GM12878 (cell line): Measurements from ENCODE around the gene TTC39A. TPM values are rescaled to one million over a fixed set of nuclear protein-coding genes. Genes with fewer than 3 reads are reported as not detected.

Experiments used
- ATAC-seq: fragments of 200-7000 bp; cut with Tn5 transposase; 3 replicates; pipeline ENCODE4 v1.9.1; 2020; ENCODE audit warnings: mild to moderate bottlenecking, moderate library complexity
- BruUV-seq: library from RNA; stranded (reverse); fragments of 400-500 nt; replicated peaks from 2 replicates; lab custom pipeline; 2021; lab: Mats Ljungman, UMichigan
- CTCF ChIA-PET: fragments of 300-600 bp; sonication (Branson Sonifier 250); formaldehyde crosslinking; extraction: SDS; loops from one replicate; lab custom pipeline; 2021; ENCODE audit warnings: inconsistent platforms; lab: Yijun Ruan, JAX
- POLR2A ChIA-PET: fragments of 350-600 bp; formaldehyde crosslinking; extraction: SDS; loops from one replicate; lab custom pipeline; 2021; ENCODE audit warnings: inconsistent platforms; lab: Charles Lee
- RAD21 ChIA-PET: fragments of 300-600 bp; sonication (Branson Sonifier 250); formaldehyde crosslinking; loops from one replicate; lab custom pipeline; 2023; ENCODE audit warnings: antibody characterized with exemption; ENCODE audit not compliant: unreplicated experiment; lab: Charles Lee
- SMC1A ChIA-PET: fragments of 300-600 bp; sonication (Branson Sonifier 250); formaldehyde crosslinking; loops from one replicate; lab custom pipeline; 2023; ENCODE audit not compliant: unreplicated experiment, uncharacterized antibody; lab: Charles Lee
- DNase-seq: peaks from one replicate; pipeline ENCODE4 v3.0.0-alpha.2; 2011; ENCODE audit warnings: low read depth, low spot score
- FAIRE-seq: peaks from 3 replicates; lab custom pipeline; 2011; peaks lifted over from hg19 to GRCh38; lab: Jason Lieb, UNC
- H2AFZ ChIP-seq: 2 replicates; pipeline ENCODE4 v1.6.0; 2011; ENCODE audit warnings: low read depth, low read length, control low read depth; ENCODE audit not compliant: control insufficient read depth
- H3K27ac ChIP-seq: 2 replicates; pipeline ENCODE4 v1.5.1; 2011; ENCODE audit warnings: control low read depth; ENCODE audit not compliant: control insufficient read depth, insufficient read depth
- H3K27me3 ChIP-seq, 2 experiments: replicated peaks in 1 of 2; 2 replicates each; pipeline versions ENCODE4 v1.6.0 to v1.6.1; 2011; ENCODE audit warnings: low read length in 1 of 2; ENCODE audit not compliant: control insufficient read depth in 2 of 2, insufficient read depth in 2 of 2
- H3K36me3 ChIP-seq, 2 experiments: 2 replicates each; pipeline ENCODE4 v1.5.1; 2011; ENCODE audit warnings: low read length in 1 of 2; ENCODE audit not compliant: control insufficient read depth in 2 of 2, insufficient read depth in 2 of 2
- H3K4me1 ChIP-seq: 2 replicates; pipeline ENCODE4 v1.6.1; 2011; ENCODE audit warnings: mild to moderate bottlenecking, low read length, moderate library complexity, mixed read lengths; ENCODE audit not compliant: control insufficient read depth, insufficient read depth
- H3K4me2 ChIP-seq: 2 replicates; pipeline ENCODE4 v1.6.0; 2011; ENCODE audit warnings: control low read depth; ENCODE audit not compliant: control insufficient read depth, insufficient read depth
- H3K4me3 ChIP-seq: fragments of 200-600 bp; sonication (generic); 2 replicates; pipeline ENCODE4 v1.5.1; 2016
- H3K79me2 ChIP-seq: 2 replicates; pipeline ENCODE4 v1.6.0; 2011; ENCODE audit warnings: low read length; ENCODE audit not compliant: control insufficient read depth, insufficient read depth
- H3K9ac ChIP-seq: 2 replicates; pipeline ENCODE4 v1.8.0; 2011; ENCODE audit warnings: low read length, control low read depth, mixed read lengths; ENCODE audit not compliant: control insufficient read depth, insufficient read depth
- H3K9me3 ChIP-seq: replicated peaks from 3 replicates; pipeline ENCODE4 v1.5.1; 2011; ENCODE audit warnings: mild to moderate bottlenecking, low read length; ENCODE audit not compliant: control insufficient read depth, insufficient read depth
- H4K20me1 ChIP-seq: 2 replicates; pipeline ENCODE4 v1.6.0; 2011; ENCODE audit not compliant: control insufficient read depth, insufficient read depth
- CEBPZ ChIP-seq: fragments of 150-350 bp; IDR thresholded peaks from 2 replicates; pipeline ENCODE4 v1.6.1; 2016; ENCODE audit warnings: low read depth, low read length
- CHD2 ChIP-seq: IDR thresholded peaks from 2 replicates; pipeline ENCODE4 v1.6.1; 2011; ENCODE audit warnings: low read depth, low read length, improper control_type of control experiment, borderline replicate concordance
- ELK1 ChIP-seq: IDR thresholded peaks from 2 replicates; pipeline ENCODE4 v1.6.1; 2012; ENCODE audit warnings: low read depth, low read length, improper control_type of control experiment
- ESRRA ChIP-seq: IDR thresholded peaks from 2 replicates; pipeline ENCODE4 v1.6.1; 2012; ENCODE audit warnings: mild to moderate bottlenecking, low read length, improper control_type of control experiment
- FOXM1 ChIP-seq: IDR thresholded peaks from 2 replicates; pipeline ENCODE4 v1.6.1; 2012; ENCODE audit warnings: low read depth, mild to moderate bottlenecking, inconsistent platforms, low read length, moderate library complexity
- KAT2A ChIP-seq: conservative IDR thresholded peaks from 2 replicates; pipeline ENCODE4 v1.6.1; 2011; ENCODE audit warnings: low read depth, low read length; ENCODE audit not compliant: control insufficient read depth
- MEF2B ChIP-seq: fragments of 450-650 bp; IDR thresholded peaks from 2 replicates; pipeline ENCODE4 v1.6.1; 2018; ENCODE audit warnings: mild to moderate bottlenecking, moderate library complexity; ENCODE audit not compliant: partially characterized antibody, poor library complexity, severe bottlenecking
- MXI1 ChIP-seq: fragments of 150-350 bp; IDR thresholded peaks from 2 replicates; pipeline ENCODE4 v1.6.1; 2011; ENCODE audit warnings: low read depth, mild to moderate bottlenecking, inconsistent platforms, low read length, improper control_type of control experiment
- PML ChIP-seq: IDR thresholded peaks from 2 replicates; pipeline ENCODE4 v1.6.1; 2012; ENCODE audit warnings: low read length, inconsistent platforms
- POLR2A ChIP-seq: IDR thresholded peaks from 2 replicates; pipeline ENCODE4 v1.6.1; 2011; ENCODE audit warnings: low read depth, mild to moderate bottlenecking, low read length
- POLR2AphosphoS5 ChIP-seq: IDR thresholded peaks from 2 replicates; pipeline ENCODE4 v1.6.1; 2011; ENCODE audit warnings: mild to moderate bottlenecking, low read length, inconsistent platforms
- RB1 ChIP-seq: fragments of 450-650 bp; formaldehyde crosslinking; IDR thresholded peaks from 2 replicates; pipeline ENCODE4 v1.6.1; 2017; ENCODE audit warnings: mild to moderate bottlenecking, borderline replicate concordance
- WGBS: methylation state at CpG from one replicate; pipeline ENCODE4 v1.1.6; 2016; ENCODE audit warnings: low lambda C conversion rate; ENCODE audit not compliant: insufficient replicate concordance, insufficient coverage; ENCODE audit errors: missing lambda C conversion rate; 5-methylcytosine and 5-hydroxymethylcytosine counted together
- in situ Hi-C: fragments of 300-500 bp; cut with MboI; formaldehyde crosslinking; loops from 9 replicates; pipeline ENCODE4 v1.14.3; 2018; ENCODE audit warnings: mixed read lengths
- intact Hi-C: fragments of 100-400 bp; cut with micrococcal nuclease; formaldehyde crosslinking; loops from one replicate; pipeline ENCODE4 v1.14.2; 2022; ENCODE audit not compliant: unreplicated experiment
- polyA plus RNA-seq, 11 experiments: library from polyadenylated mRNA; depleted of rRNA in 4 of 11; unstranded in 6 of 11; stranded (reverse) in 5 of 11; fragments of >200 nt; fragmentation: Nextera tagmentation in 4 of 11; fragmentation: Illumina TruSeq in 1 of 11; extraction: Ambion mirVana in 4 of 11; extraction: Trizol in 1 of 11; gene quantifications; 1 replicate in 1 of 11; 2 replicates in 10 of 11; pipeline versions ENCODE4 v1.2.1 to v1.2.3, GENCODE V29; 2011 to 2016; ENCODE audit warnings: inconsistent platforms in 2 of 11, missing spikeins in 2 of 11, low read depth in 1 of 11
- total RNA-seq, 4 experiments: library from RNA; depleted of rRNA in 3 of 4; stranded (reverse); fragments of >200 nt in 3 of 4; fragmentation: Illumina TruSeq in 1 of 4; extraction: Trizol in 1 of 4; gene quantifications; 2 replicates each; pipeline versions ENCODE4 v1.2.1 to v1.2.3, GENCODE V29; 2013 to 2021

TTC39A gene
- total and polyA plus RNA-seq, 10 of the 15 experiments (the other 5 are each of a cell fraction or from before 2014, with no cell fraction given) = 0.18 to 3.0 (median 1.2) TPM

GRCh38 chr1:51351907-51352306, 21.5 kb upstream of the TTC39A start:
- no peak for ATAC-seq
- H2AFZ ChIP-seq = no peak overlapping the region
- no peaks in the 10 kb centered on the region for H3K79me2 ChIP-seq
- no peak overlapping the region for H3K4me2 ChIP-seq
- POLR2A ChIA-PET = no interaction called here
- H3K4me1 ChIP-seq = no peaks in the 10 kb centered on the region
- no peak overlapping the region for H3K4me3 ChIP-seq
- no peaks in the 10 kb centered on the region for H4K20me1 ChIP-seq
- FAIRE-seq = no peak
- 92% methylated on average over 1 of the region's 1 CpG for WGBS
- CTCF ChIA-PET = interaction anchor here (0.6 to 1.5 kb wide), 4 partner anchors 10 to 190 kb away, joined by 3 read pairs; no protein-coding TSS in a partner anchor
- in situ Hi-C loops (no loop called here), intact Hi-C loops (no loop called here)
- RAD21 ChIA-PET = no interaction called here
- no peak overlapping the region for H3K9ac ChIP-seq
- no peak overlapping the region for H3K27ac ChIP-seq
- H3K9me3 ChIP-seq = no peaks in the 10 kb centered on the region
- peaks cover 0 to 5% of the 10 kb centered on the region in 2 experiments; a peak in 1 of 4 replicates for H3K36me3 ChIP-seq
- SMC1A ChIA-PET = interaction anchor here (1.5 to 1.6 kb wide), 2 partner anchors 90 to 187 kb away, joined by 4 read pairs; no protein-coding TSS in a partner anchor
- DNase-seq = no peak
- BruUV-seq = no TSS peak
- TF ChIP-seq POLR2A (no peak), CEBPZ (no peak)
- no peaks in the 10 kb centered on the region for H3K27me3 ChIP-seq

DNA sequence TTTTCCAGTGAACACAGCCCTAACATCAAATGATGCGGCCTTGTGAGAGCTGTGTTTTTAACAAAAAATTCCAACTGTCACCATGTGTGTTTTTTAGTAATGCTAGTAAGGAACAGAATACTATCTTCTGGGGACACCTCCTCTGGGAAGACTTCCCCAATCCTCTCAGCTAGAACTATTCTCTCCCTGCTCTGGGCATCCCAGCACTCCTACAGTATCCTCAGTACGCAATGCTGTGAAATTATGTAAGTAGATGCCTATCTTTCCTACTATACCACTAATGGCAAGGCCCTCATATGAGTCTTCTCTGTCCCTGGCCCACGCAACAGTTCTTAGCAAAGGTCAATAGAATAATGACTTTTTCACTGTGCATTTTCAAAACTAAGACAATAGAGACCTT, 19.5 kb upstream of the TTC39A start:
- Histone ChIP-seq H3K4me1 (no peaks in the 10 kb centered on the region), H2AFZ (no peak overlapping the region), H3K36me3 (no peaks in the 10 kb centered on the region), H3K4me2 (no peak overlapping the region), H3K9ac (no peak overlapping the region), H4K20me1 (no peaks in the 10 kb centered on the region), H3K27ac (no peak overlapping the region), H3K9me3 (no peaks in the 10 kb centered on the region), H3K4me3 (no peak overlapping the region), H3K79me2 (no peaks in the 10 kb centered on the region), H3K27me3 (peaks cover 0 to 2% of the 10 kb centered on the region in 2 experiments; a peak in 1 of 4 replicates)
- intact Hi-C loops = loop anchor here (10.0 kb wide), 1 partner anchor 425 kb away; no protein-coding TSS in a partner anchor
- DNase-seq = no peak
- BruUV-seq = no TSS peak
- 95% methylated on average over 3 of the region's 3 CpGs for WGBS
- ChIA-PET CTCF (no interaction called here), POLR2A (interaction anchor here (0.6 kb wide), 1 partner anchor 57 kb away, joined by 3 read pairs; no protein-coding TSS in a partner anchor), RAD21 (no interaction called here), SMC1A (no interaction called here)
- FAIRE-seq = no peak
- in situ Hi-C loops = no loop called here
- no peak for ATAC-seq
- no peak for TF ChIP-seq MXI1
- TF ChIP-seq PML = no peak
- no peak for TF ChIP-seq ELK1
- no peak for TF ChIP-seq CHD2
- no peak for TF ChIP-seq MEF2B
- no peak for TF ChIP-seq POLR2AphosphoS5
- TF ChIP-seq KAT2A = no peak
- TF ChIP-seq FOXM1 = no peak
- TF ChIP-seq RB1 = no peak
- no peak for TF ChIP-seq ESRRA
